MCF 10A (cell line): Measurements from ENCODE around the gene ELP4. TPM values are rescaled to one million over a fixed set of nuclear protein-coding genes. Genes with fewer than 3 reads are reported as not detected.
"Not testable (repeated sequence)": the region's sequence is repeated elsewhere in the genome, so short reads cannot be mapped to it uniquely, and the experiment has no call there.

ENCODE experiments used
- BruUV-seq: library from RNA; stranded (reverse); fragments of 400-500 nt; replicated peaks from 2 replicates; lab custom pipeline; 2021; lab: Mats Ljungman, UMichigan
- CTCF ChIA-PET: fragments of 300-600 bp; sonication (Branson Sonifier 250); formaldehyde crosslinking; extraction: SDS; loops from one replicate; lab custom pipeline; 2021; ENCODE audit warnings: antibody characterized with exemption, inconsistent platforms; lab: Yijun Ruan, JAX
- POLR2A ChIA-PET: fragments of 300-600, 350-650 bp; sonication (Branson Sonifier 250); formaldehyde crosslinking; extraction: SDS; loops from one replicate; lab custom pipeline; 2020; ENCODE audit warnings: antibody characterized with exemption, inconsistent platforms; lab: Yijun Ruan, JAX
- DNase-seq: peaks from one replicate; pipeline ENCODE4 v3.0.0-alpha.2; 2018; ENCODE audit not compliant: unreplicated experiment
- H3K27ac Mint-ChIP-seq: one replicate; pipeline ENCODE4 v1.8.0; 2022; ENCODE audit warnings: mild to moderate bottlenecking, low read depth, mixed read lengths; ENCODE audit not compliant: unreplicated experiment
- H3K27me3 Mint-ChIP-seq: one replicate; pipeline ENCODE4 v1.8.0; 2022; ENCODE audit warnings: mixed read lengths; ENCODE audit not compliant: insufficient read depth, unreplicated experiment
- H3K36me3 Mint-ChIP-seq: one replicate; pipeline ENCODE4 v1.8.0; 2022; ENCODE audit warnings: mild to moderate bottlenecking, moderate library complexity, mixed read lengths; ENCODE audit not compliant: insufficient read depth, unreplicated experiment
- H3K4me1 Mint-ChIP-seq: one replicate; pipeline ENCODE4 v1.8.0; 2022; ENCODE audit warnings: mixed read lengths; ENCODE audit not compliant: insufficient read depth, unreplicated experiment
- H3K4me3 Mint-ChIP-seq: one replicate; pipeline ENCODE4 v1.8.0; 2022; ENCODE audit warnings: mild to moderate bottlenecking, moderate library complexity, mixed read lengths; ENCODE audit not compliant: unreplicated experiment
- H3K9me3 Mint-ChIP-seq: one replicate; pipeline ENCODE4 v1.8.0; 2022; ENCODE audit warnings: mixed read lengths; ENCODE audit not compliant: unreplicated experiment
- CTCF ChIP-seq: fragments of 200-600 bp; IDR thresholded peaks from one replicate; pipeline ENCODE4 v1.8.0; 2022; ENCODE audit warnings: antibody characterized with exemption, mild to moderate bottlenecking; ENCODE audit not compliant: unreplicated experiment
- intact Hi-C: fragments of 100-400 bp; cut with micrococcal nuclease; formaldehyde crosslinking; loops from 2 replicates; pipeline ENCODE4 v1.14.1; 2022
- total RNA-seq: library from RNA; stranded (reverse); gene quantifications from 2 replicates; pipeline ENCODE4 v1.2.3, GENCODE V29; 2022

ELP4 gene
- total RNA-seq, 1 experiment from 2014 or later: 18.3 TPM

GRCh38 chr11:31560842-31561476 is 51.4 kb downstream of the ELP4 start:
- no peak for TF ChIP-seq CTCF
- Mint-ChIP-seq H3K27me3 (no peaks in the 10 kb centered on the region), H3K36me3 (no peaks in the 10 kb centered on the region), H3K27ac (no peak overlapping the region), H3K4me3 (no peak overlapping the region), H3K9me3 (no peaks in the 10 kb centered on the region), H3K4me1 (no peaks in the 10 kb centered on the region)
- DNase-seq: no peak
- POLR2A ChIA-PET: no interaction called here
- no TSS peak for BruUV-seq
- intact Hi-C loops: no loop called here
- CTCF ChIA-PET: no interaction called here

DNA sequence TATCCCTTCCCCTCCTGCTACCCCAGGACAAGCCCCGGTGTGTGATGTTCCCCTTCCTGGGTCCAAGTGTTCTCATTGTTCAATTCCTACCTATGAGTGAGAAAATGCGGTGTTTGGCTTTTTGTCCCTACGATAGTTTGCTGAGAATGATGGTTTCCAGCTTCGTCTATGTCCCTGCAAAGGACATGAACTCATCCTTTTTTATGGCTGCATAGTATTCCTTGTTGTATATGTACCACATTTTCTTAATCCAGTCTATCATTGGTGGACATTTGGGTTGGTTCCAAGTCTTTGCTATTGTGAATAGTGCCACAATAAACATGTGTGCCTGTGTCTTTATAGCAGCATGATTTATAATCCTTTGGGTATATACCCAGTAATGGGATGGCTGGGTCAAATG is 55.0 kb downstream of the ELP4 start:
- H3K36me3 Mint-ChIP-seq, H3K4me3 Mint-ChIP-seq, H3K27ac Mint-ChIP-seq, H3K27me3 Mint-ChIP-seq, DNase-seq, H3K4me1 Mint-ChIP-seq, intact Hi-C loops, H3K9me3 Mint-ChIP-seq, BruUV-seq, CTCF ChIA-PET, POLR2A ChIA-PET: not testable (repeated sequence)

- POLR2A ChIA-PET, H3K36me3 Mint-ChIP-seq, H3K27me3 Mint-ChIP-seq, H3K27ac Mint-ChIP-seq, DNase-seq, intact Hi-C loops, H3K4me3 Mint-ChIP-seq, H3K4me1 Mint-ChIP-seq, BruUV-seq: not testable (repeated sequence)
- H3K9me3 Mint-ChIP-seq: peaks cover 20% of the 10 kb centered on the region
- CTCF ChIA-PET: interaction anchor here (0.6 kb wide), 1 partner anchor 533 kb away, joined by 3 read pairs; no protein-coding TSS in a partner anchor
Observed at GRCh38 chr11:31574133-31574532, 64.6 kb downstream of the ELP4 start.

DNA sequence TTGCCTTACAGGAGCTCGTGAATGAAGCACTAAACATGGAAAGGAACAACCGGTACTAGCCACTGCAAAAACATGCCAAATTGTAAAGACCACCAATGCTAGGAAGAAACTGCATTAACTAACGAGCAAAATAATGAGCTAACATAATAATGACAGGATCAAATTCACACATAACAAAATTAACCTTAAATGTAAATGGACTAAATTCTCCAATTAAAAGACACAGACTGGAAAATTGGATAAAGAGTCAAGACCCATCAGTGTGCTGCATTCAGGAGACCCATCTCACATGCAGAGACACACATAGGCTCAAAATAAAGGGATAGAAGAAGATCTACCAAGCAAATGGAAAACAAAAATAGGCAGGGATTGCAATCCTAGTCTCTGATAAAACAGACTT is 66.2 kb downstream of the ELP4 start:
- CTCF ChIA-PET: interaction anchor here (0.6 to 1.2 kb wide), 3 partner anchors 27 to 89 kb away, joined by 3 read pairs; no protein-coding TSS in a partner anchor

DNA sequence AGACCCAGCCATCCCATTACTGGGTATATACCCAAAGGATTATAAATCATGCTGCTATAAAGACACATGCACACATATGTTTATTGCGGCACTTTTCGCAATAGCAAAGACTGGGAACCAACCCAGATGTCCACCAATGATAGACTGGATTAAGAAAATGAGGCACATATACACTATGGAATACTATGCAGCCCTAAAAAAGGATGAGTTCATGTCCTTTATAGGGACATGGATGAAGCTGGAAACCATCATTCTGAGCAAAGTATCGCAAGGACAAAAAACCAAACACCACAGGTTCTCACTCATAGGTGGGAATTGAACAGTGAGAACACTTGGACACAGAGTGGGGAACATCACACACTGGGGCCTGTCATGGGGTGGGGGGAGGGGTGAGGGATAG is 69.8 kb downstream of the ELP4 start:
- POLR2A ChIA-PET, CTCF ChIA-PET: not testable (repeated sequence)

More for the DNA sequence above, 66.2 kb downstream of the ELP4 start:
- H3K27me3 Mint-ChIP-seq, intact Hi-C loops, H3K4me3 Mint-ChIP-seq, BruUV-seq, H3K27ac Mint-ChIP-seq, H3K4me1 Mint-ChIP-seq, DNase-seq, POLR2A ChIA-PET, H3K36me3 Mint-ChIP-seq: not testable (repeated sequence)
- H3K9me3 Mint-ChIP-seq: peaks cover 20% of the 10 kb centered on the region

GRCh38 chr11:31582697-31583096 is 73.1 kb downstream of the ELP4 start:
- no peak for TF ChIP-seq CTCF
- H3K36me3 Mint-ChIP-seq: no peaks in the 10 kb centered on the region
- H3K27me3 Mint-ChIP-seq: no peaks in the 10 kb centered on the region
- H3K4me3 Mint-ChIP-seq: no peak overlapping the region
- CTCF ChIA-PET: interaction anchor here (0.6 to 0.7 kb wide), 2 partner anchors 77 to 350 kb away, joined by 3 to 5 read pairs; no protein-coding TSS in a partner anchor
- no peak for DNase-seq
- BruUV-seq: no TSS peak
- no peaks in the 10 kb centered on the region for H3K4me1 Mint-ChIP-seq
- POLR2A ChIA-PET: interaction anchor here (0.6 kb wide), 1 partner anchor 1138 kb away, joined by 3 read pairs; no protein-coding TSS in a partner anchor
- intact Hi-C loops: no loop called here
- no peak overlapping the region for H3K27ac Mint-ChIP-seq
- no peaks in the 10 kb centered on the region for H3K9me3 Mint-ChIP-seq

More for the DNA sequence above, 69.8 kb downstream of the ELP4 start:
- H3K36me3 Mint-ChIP-seq, H3K4me3 Mint-ChIP-seq, BruUV-seq, H3K27ac Mint-ChIP-seq, intact Hi-C loops, DNase-seq, H3K4me1 Mint-ChIP-seq, H3K27me3 Mint-ChIP-seq: not testable (repeated sequence)
- H3K9me3 Mint-ChIP-seq: peaks cover 20% of the 10 kb centered on the region
